Lower lobe of right lung (tissue), 2 donors: ENCODE results near the gene PLA2G15. TPM values are rescaled to one million over a fixed set of nuclear protein-coding genes. Genes with fewer than 3 reads are reported as not detected.

Experiments
- ATAC-seq, 2 donors: fragments of 200-7000 bp; cut with Tn5 transposase; one replicate each; pipeline ENCODE4 v1.9.1; 2020 to 2022; ENCODE audit warnings: mild to moderate bottlenecking in 2 of 2, moderate library complexity in 2 of 2
- DNase-seq: peaks from one replicate; pipeline ENCODE4 v3.0.0-alpha.2; 2020
- H3K27ac ChIP-seq: fragments of 200-600 bp; one replicate; pipeline ENCODE4 v1.8.0; 2022
- H3K27me3 ChIP-seq: fragments of 200-600 bp; one replicate; pipeline ENCODE4 v1.8.0; 2022; ENCODE audit warnings: low read depth
- H3K36me3 ChIP-seq: fragments of 200-600 bp; one replicate; pipeline ENCODE4 v1.8.0; 2022; ENCODE audit warnings: mild to moderate bottlenecking
- H3K4me1 ChIP-seq: fragments of 200-600 bp; one replicate; pipeline ENCODE4 v1.8.0; 2022
- H3K4me3 ChIP-seq: fragments of 200-600 bp; one replicate; pipeline ENCODE4 v1.8.0; 2022; ENCODE audit warnings: mild to moderate bottlenecking
- H3K9me3 ChIP-seq: fragments of 200-600 bp; one replicate; pipeline ENCODE4 v1.8.0; 2022
- CTCF ChIP-seq: fragments of 200-600 bp; IDR thresholded peaks from one replicate; pipeline ENCODE4 v1.8.0; 2022; ENCODE audit warnings: antibody characterized with exemption, mild to moderate bottlenecking
- intact Hi-C: fragments of 100-400 bp; cut with DNase I; formaldehyde crosslinking; loops from one replicate; pipeline ENCODE4 v1.11.0; 2022
- total RNA-seq: library from RNA; stranded (reverse); fragmentation: NEBNext Ultra II Directional; extraction: Animal tissue kit (Norgen Biotek cat#: 25700); gene quantifications from one replicate; pipeline ENCODE4 v1.2.1, GENCODE V29; 2021
- donor health status: DM: no; HTN: yes; CAD: no; lungs with severe emphysema.

Gene PLA2G15
- total RNA-seq, 1 donor from 2014 or later = 45.1 TPM

GRCh38 chr16:68272507-68273209, 27.5 kb downstream of the PLA2G15 start:
- peak overlapping the region; percentile 53 for H3K27ac ChIP-seq
- peaks cover 44% of the 10 kb centered on the region for H3K4me1 ChIP-seq
- peak; percentile 53 for DNase-seq
- H3K4me3 ChIP-seq = no peak overlapping the region
- no peak for TF ChIP-seq CTCF
- no peaks in the 10 kb centered on the region for H3K9me3 ChIP-seq
- peaks cover 20% of the 10 kb centered on the region for H3K36me3 ChIP-seq
- H3K27me3 ChIP-seq = no peaks in the 10 kb centered on the region
- intact Hi-C loops = no loop called here
- peak in 1 of 2 donors; percentile 14 for ATAC-seq

GRCh38 chr16:68273459-68273858, 28.3 kb downstream of the PLA2G15 start:
- ATAC-seq = no peak
- no peaks in the 10 kb centered on the region for H3K27me3 ChIP-seq
- H3K4me1 ChIP-seq = peaks cover 36% of the 10 kb centered on the region

GRCh38 chr16:68273896-68274295, 28.7 kb downstream of the PLA2G15 start:
- TF ChIP-seq CTCF = no peak
- Histone ChIP-seq H3K9me3 (no peaks in the 10 kb centered on the region), H3K4me3 (no peak overlapping the region), H3K36me3 (peaks cover 20% of the 10 kb centered on the region), H3K4me1 (peaks cover 34% of the 10 kb centered on the region), H3K27me3 (no peaks in the 10 kb centered on the region), H3K27ac (peak overlapping the region; percentile 6)
- DNase-seq (no peak), ATAC-seq (no peak)
- intact Hi-C loops = no loop called here

More at GRCh38 chr16:68273459-68273858, 28.3 kb downstream of the PLA2G15 start:
- no peaks in the 10 kb centered on the region for H3K9me3 ChIP-seq
- H3K4me3 ChIP-seq = no peak overlapping the region
- H3K36me3 ChIP-seq = peaks cover 20% of the 10 kb centered on the region
- TF ChIP-seq CTCF = no peak
- H3K27ac ChIP-seq = peak overlapping the region; percentile 6
- DNase-seq = no peak
- intact Hi-C loops = no loop called here

- no peak for ATAC-seq
- Histone ChIP-seq H3K4me1 (peaks cover 35% of the 10 kb centered on the region), H3K27me3 (no peaks in the 10 kb centered on the region), H3K4me3 (no peak overlapping the region), H3K9me3 (no peaks in the 10 kb centered on the region), H3K36me3 (peaks cover 21% of the 10 kb centered on the region), H3K27ac (peak overlapping the region; percentile 24)
- intact Hi-C loops = no loop called here
- no peak for TF ChIP-seq CTCF
- DNase-seq = no peak
These were observed 29.3 kb downstream of the PLA2G15 start for GRCh38 chr16:68274441-68274840.

- ATAC-seq (no peak), DNase-seq (no peak)
- Histone ChIP-seq H3K4me1 (peaks cover 33% of the 10 kb centered on the region), H3K4me3 (no peak overlapping the region), H3K27me3 (no peaks in the 10 kb centered on the region), H3K36me3 (peaks cover 27% of the 10 kb centered on the region), H3K9me3 (no peaks in the 10 kb centered on the region), H3K27ac (peak overlapping the region; percentile 53)
- no peak for TF ChIP-seq CTCF
- intact Hi-C loops = no loop called here
These were observed 30.5 kb downstream of the PLA2G15 start for GRCh38 chr16:68275611-68276191.
